ENCODE data around the gene KCNJ15.
A peak's percentile ranks its signal among the peaks of the same experiment; 100 is the strongest.

DNA sequence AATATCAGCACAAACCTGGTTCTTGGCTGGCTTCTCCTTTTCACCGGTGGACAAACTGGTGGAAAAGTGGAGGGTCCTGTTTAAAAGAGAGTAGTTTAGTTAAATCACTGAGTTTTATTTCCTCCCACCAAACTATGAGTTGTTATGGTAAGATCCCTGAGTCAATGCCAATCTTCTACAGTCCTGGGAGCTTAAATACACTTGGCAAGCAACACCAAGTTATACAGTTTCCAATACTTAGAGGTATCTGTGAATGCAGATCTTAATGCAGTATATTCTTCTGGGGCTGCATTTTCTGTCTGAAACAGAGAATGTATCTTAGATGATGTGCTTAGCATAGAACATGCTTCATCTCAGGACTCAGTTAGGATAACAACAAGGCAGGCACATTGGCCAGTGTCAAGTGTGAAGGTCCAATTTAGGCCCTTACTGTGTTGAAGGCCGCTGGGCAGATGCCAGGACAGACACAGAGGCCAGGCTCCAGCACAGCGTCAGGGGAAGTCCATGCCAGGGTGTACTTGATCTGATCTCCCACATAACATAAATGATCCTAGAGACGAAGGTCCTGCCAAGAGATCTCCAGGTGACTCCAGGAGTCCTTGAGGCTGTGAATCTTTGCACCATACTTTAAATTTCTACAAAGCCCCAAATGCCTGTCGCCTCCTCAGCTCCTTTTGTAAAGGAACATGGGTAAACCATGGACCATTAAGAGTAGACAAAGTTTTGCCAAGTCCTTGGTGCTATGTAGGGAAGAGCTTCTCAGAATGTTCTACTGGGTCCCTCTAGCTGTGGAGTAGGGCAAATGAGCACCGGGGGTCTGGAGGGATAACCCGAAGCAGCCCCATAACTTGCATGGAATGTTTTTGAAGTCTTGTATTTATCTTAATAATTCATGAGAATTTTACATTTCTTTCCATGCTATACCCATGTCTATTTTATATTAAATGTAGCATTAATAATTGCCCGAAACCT lies 76.8 kb downstream of the KCNJ15 start:
- peak; percentile 40 to 49 for TF ChIP-seq CTCF (conservative IDR thresholded peaks at IDR 0.05 in 1 of 2, IDR thresholded peaks at IDR 0.05 in 1 of 2; ENCODE audit: low read depth in 1 of 2, low read length in 2 of 2)
- no peak for TF ChIP-seq EZH2 (IDR thresholded peaks at IDR 0.05; ENCODE audit: low read length, missing control alignments)
